H1 (cell line): ENCODE measurements around the gene MLANA. TPM values are rescaled to one million over a fixed set of nuclear protein-coding genes. Genes with fewer than 3 reads are reported as not detected.

ENCODE experiments used
- CTCF ChIA-PET: fragments of 300-600 bp; sonication (Branson Sonifier 250); formaldehyde crosslinking; loops from one replicate; lab custom pipeline; 2021; ENCODE audit not compliant: partially characterized antibody; lab: Charles Lee
- POLR2A ChIA-PET: fragments of 300-600 bp; sonication (Branson Sonifier 250); formaldehyde crosslinking; loops from one replicate; lab custom pipeline; 2021; ENCODE audit warnings: inconsistent platforms; ENCODE audit not compliant: partially characterized antibody; lab: Charles Lee
- DNase-seq, 2 experiments: peaks; one replicate each; pipeline versions ENCODE4 v3.0.0 to v3.0.0-alpha.2; 2010 to 2022; ENCODE audit warnings: low spot score in 2 of 2, low read depth in 1 of 2, mixed read lengths in 1 of 2
- FAIRE-seq: peaks from 2 replicates; lab custom pipeline; 2011; peaks lifted over from hg19 to GRCh38; lab: Jason Lieb, UNC
- H2AFZ ChIP-seq: 2 replicates; pipeline ENCODE4 v1.8.1; 2012; ENCODE audit warnings: low read length, inconsistent platforms
- H2AK5ac ChIP-seq: 2 replicates; pipeline ENCODE4 v1.6.1; 2013; ENCODE audit warnings: low read depth, low read length
- H2BK120ac ChIP-seq: replicated peaks from 2 replicates; pipeline ENCODE3; 2013; ENCODE audit warnings: low read depth, low read length, inconsistent platforms
- H2BK12ac ChIP-seq: 2 replicates; pipeline ENCODE4 v1.6.1; 2013; ENCODE audit warnings: low read depth, low read length
- H2BK15ac ChIP-seq: 2 replicates; pipeline ENCODE4 v1.6.1; 2013; ENCODE audit warnings: low read length
- H2BK20ac ChIP-seq: 2 replicates; pipeline ENCODE4 v1.6.1; 2013; ENCODE audit warnings: low read length
- H2BK5ac ChIP-seq: 2 replicates; pipeline ENCODE4 v1.6.1; 2013; ENCODE audit warnings: low read depth, low read length
- H3K14ac ChIP-seq: 2 replicates; pipeline ENCODE4 v1.6.1; 2013; ENCODE audit warnings: inconsistent platforms; ENCODE audit not compliant: insufficient read length
- H3K18ac ChIP-seq: 2 replicates; pipeline ENCODE4 v1.6.1; 2013; ENCODE audit warnings: low read length; ENCODE audit errors: extremely low read depth
- H3K23ac ChIP-seq: 2 replicates; pipeline ENCODE4 v1.6.1; 2013; ENCODE audit warnings: inconsistent platforms; ENCODE audit not compliant: insufficient read length
- H3K23me2 ChIP-seq: 2 replicates; pipeline ENCODE4 v1.6.1; 2013; ENCODE audit warnings: low read depth, low read length
- H3K27ac ChIP-seq: 2 replicates; pipeline ENCODE4 v1.6.1; 2011; ENCODE audit warnings: low read depth, low read length, inconsistent platforms
- H3K27me3 ChIP-seq, 4 experiments: replicated peaks in 1 of 4; 1 replicate in 1 of 4; 2 replicates in 3 of 4; pipeline versions ENCODE4 v1.6.1 to v1.8.1; 2011 to 2013; ENCODE audit warnings: low read length in 3 of 4, mild to moderate bottlenecking in 3 of 4, inconsistent platforms in 2 of 4, mixed read lengths in 2 of 4, moderate library complexity in 1 of 4; ENCODE audit not compliant: control insufficient read depth in 3 of 4, insufficient read depth in 3 of 4; ENCODE audit errors: extremely low read depth in 1 of 4
- H3K36me3 ChIP-seq, 4 experiments: 2 replicates each; pipeline versions ENCODE4 v1.6.1 to v1.8.1; 2011 to 2013; ENCODE audit warnings: mild to moderate bottlenecking in 4 of 4, low read length in 3 of 4, moderate library complexity in 2 of 4, control low read depth in 1 of 4, inconsistent platforms in 1 of 4; ENCODE audit not compliant: insufficient read depth in 4 of 4, control insufficient read depth in 2 of 4
- H3K4ac ChIP-seq: replicated peaks from 2 replicates; pipeline ENCODE3; 2013; ENCODE audit warnings: low read length, low read depth, mixed read lengths, inconsistent platforms; ENCODE audit not compliant: insufficient read length
- H3K4me1 ChIP-seq, 4 experiments: replicated peaks in 1 of 4; 1 replicate in 1 of 4; 2 replicates in 3 of 4; pipeline versions ENCODE4 v1.6.1 to v1.8.1; 2011 to 2013; ENCODE audit warnings: low read length in 3 of 4, inconsistent platforms in 2 of 4, mixed read lengths in 1 of 4; ENCODE audit not compliant: insufficient read depth in 4 of 4, control insufficient read depth in 3 of 4
- H3K4me2 ChIP-seq, 2 experiments: 2 replicates each; pipeline versions ENCODE4 v1.6.1 to v1.8.1; 2011 to 2013; ENCODE audit warnings: low read depth in 2 of 2, low read length in 2 of 2, control low read depth in 1 of 2, inconsistent platforms in 1 of 2, mild to moderate bottlenecking in 1 of 2; ENCODE audit not compliant: insufficient read depth in 1 of 2
- H3K4me3 ChIP-seq, 4 experiments: fragments of 200-600, 300-600 bp in 1 of 4; sonication (generic), shearing (Covaris generic), sonication (Bioruptor Twin) in 1 of 4; 2 replicates each; pipeline versions ENCODE4 v1.5.1 to v1.8.1; 2011 to 2016; ENCODE audit warnings: low read length in 4 of 4, low read depth in 3 of 4, control low read depth in 2 of 4, inconsistent platforms in 2 of 4, mild to moderate bottlenecking in 2 of 4, mixed read lengths in 1 of 4, moderate library complexity in 1 of 4; ENCODE audit not compliant: insufficient read depth in 2 of 4; ENCODE audit errors: extremely low read depth in 1 of 4
- H3K56ac ChIP-seq: replicated peaks from 2 replicates; pipeline ENCODE3; 2013; ENCODE audit warnings: low read depth, mild to moderate bottlenecking, mixed read lengths, low read length, inconsistent platforms; ENCODE audit not compliant: insufficient read length
- H3K79me1 ChIP-seq: 2 replicates; pipeline ENCODE4 v1.6.1; 2013; ENCODE audit warnings: low read depth, low read length, control low read depth
- H3K79me2 ChIP-seq, 2 experiments: 2 replicates each; pipeline versions ENCODE4 v1.6.1 to v1.8.1; 2012 to 2013; ENCODE audit warnings: low read length in 2 of 2, mild to moderate bottlenecking in 2 of 2, inconsistent platforms in 1 of 2; ENCODE audit not compliant: insufficient read depth in 2 of 2, control insufficient read depth in 1 of 2
- H3K9ac ChIP-seq, 4 experiments: replicated peaks in 1 of 4; 1 replicate in 1 of 4; 2 replicates in 3 of 4; pipeline versions ENCODE4 v1.6.1 to v1.8.1; 2011 to 2013; ENCODE audit warnings: low read depth in 3 of 4, low read length in 3 of 4, control low read depth in 2 of 4, mild to moderate bottlenecking in 2 of 4, moderate library complexity in 2 of 4, inconsistent platforms in 1 of 4; ENCODE audit errors: extremely low read depth in 1 of 4
- H3K9me3 ChIP-seq, 2 experiments: 2 replicates each; pipeline versions ENCODE4 v1.6.1 to v1.8.1; 2012 to 2013; ENCODE audit warnings: mild to moderate bottlenecking in 2 of 2, moderate library complexity in 2 of 2, control low read depth in 1 of 2, inconsistent platforms in 1 of 2, low read depth in 1 of 2, low read length in 1 of 2, mixed read lengths in 1 of 2; ENCODE audit not compliant: insufficient read depth in 2 of 2
- H4K20me1 ChIP-seq, 2 experiments: replicated peaks in 1 of 2; 2 replicates each; pipeline versions ENCODE3 to v1.8.1; 2011 to 2013; ENCODE audit warnings: inconsistent platforms in 2 of 2, low read length in 2 of 2, mild to moderate bottlenecking in 1 of 2; ENCODE audit not compliant: insufficient read depth in 2 of 2, control insufficient read depth in 1 of 2
- H4K5ac ChIP-seq: 2 replicates; pipeline ENCODE4 v1.6.1; 2013; ENCODE audit warnings: low read length, low read depth, mixed read lengths, inconsistent platforms; ENCODE audit not compliant: insufficient read length
- H4K8ac ChIP-seq: 2 replicates; pipeline ENCODE4 v1.8.0; 2013; ENCODE audit warnings: mild to moderate bottlenecking, moderate library complexity, low read length, inconsistent platforms; ENCODE audit not compliant: insufficient read depth; ENCODE audit errors: extremely low read depth
- H4K91ac ChIP-seq: replicated peaks from 2 replicates; pipeline ENCODE3; 2013; ENCODE audit warnings: low read length, mixed read lengths, inconsistent platforms; ENCODE audit not compliant: insufficient read length
- CHD2 ChIP-seq: IDR thresholded peaks from 2 replicates; pipeline ENCODE4 v1.6.1; 2012; ENCODE audit warnings: low read length, improper control_type of control experiment
- KDM5A ChIP-seq: fragments of 200-600 bp; IDR thresholded peaks from 2 replicates; pipeline ENCODE4 v1.7.1; 2012; ENCODE audit warnings: mild to moderate bottlenecking, low read length, inconsistent platforms, mixed read lengths
- MAFK ChIP-seq: IDR thresholded peaks from 2 replicates; pipeline ENCODE4 v1.6.1; 2012; ENCODE audit warnings: low read depth, mild to moderate bottlenecking, improper control_type of control experiment, low read length
- RNF2 ChIP-seq: fragments of 200-900, 300-1000 bp; sonication (generic); IDR thresholded peaks from 2 replicates; pipeline ENCODE4 v1.7.1; 2016; ENCODE audit warnings: borderline replicate concordance, low read depth, mild to moderate bottlenecking, antibody characterized with exemption, low read length; ENCODE audit not compliant: poor library complexity, severe bottlenecking; ENCODE audit errors: missing control alignments
- RXRA ChIP-seq: IDR thresholded peaks from 2 replicates; pipeline ENCODE4 v1.6.1; 2011; ENCODE audit warnings: low read depth, mild to moderate bottlenecking, low read length, moderate library complexity; ENCODE audit not compliant: insufficient read depth
- SIN3A ChIP-seq, 2 experiments: IDR thresholded peaks in 1 of 2; conservative IDR thresholded peaks in 1 of 2; 2 replicates each; pipeline ENCODE4 v1.6.1; 2011 to 2012; ENCODE audit warnings: low read length in 2 of 2, improper control_type of control experiment in 1 of 2, low read depth in 1 of 2, mild to moderate bottlenecking in 1 of 2
- TCF12 ChIP-seq: IDR thresholded peaks from 2 replicates; pipeline ENCODE4 v1.6.1; 2011; ENCODE audit warnings: low read depth, mild to moderate bottlenecking, low read length
- WGBS, 2 experiments: shearing (Covaris generic) in 1 of 2; methylation state at CpG; one replicate each; pipeline versions ENCODE4 v1.1.6 to v1.1.7; 2013 to 2015; ENCODE audit warnings: low lambda C conversion rate in 2 of 2, mixed read lengths in 2 of 2, inconsistent platforms in 1 of 2, low coverage in 1 of 2, missing lambda C conversion rate in 1 of 2; ENCODE audit not compliant: insufficient replicate concordance in 2 of 2, insufficient coverage in 1 of 2, insufficient read length in 1 of 2; ENCODE audit errors: extremely low coverage in 1 of 2, missing lambda C conversion rate in 1 of 2; 5-methylcytosine and 5-hydroxymethylcytosine counted together
- polyA plus RNA-seq, 7 experiments: library from polyadenylated mRNA; depleted of rRNA in 3 of 7; stranded (reverse) in 5 of 7; unstranded in 2 of 7; fragments of >200 nt in 5 of 7; fragments of 200-250 nt in 2 of 7; gene quantifications; 1 replicate in 5 of 7; 2 replicates in 1 of 7; 4 replicates in 1 of 7; pipeline versions ENCODE4 v1.2.1 to v1.2.3, GENCODE V29; 2011 to 2013; ENCODE audit warnings: missing spikeins in 2 of 7, mixed read lengths in 2 of 7
- total RNA-seq: library from RNA; stranded (reverse); fragmentation: NEBNext Ultra II Directional; extraction: Animal tissue kit (Norgen Biotek cat#: 25700); gene quantifications from 2 replicates; pipeline ENCODE4 v1.2.1, GENCODE V29; 2021

Gene MLANA
- total and polyA plus RNA-seq, 2 of the 8 experiments (the other 6 are each of a cell fraction or from before 2014, with no cell fraction given): not detected

DNA sequence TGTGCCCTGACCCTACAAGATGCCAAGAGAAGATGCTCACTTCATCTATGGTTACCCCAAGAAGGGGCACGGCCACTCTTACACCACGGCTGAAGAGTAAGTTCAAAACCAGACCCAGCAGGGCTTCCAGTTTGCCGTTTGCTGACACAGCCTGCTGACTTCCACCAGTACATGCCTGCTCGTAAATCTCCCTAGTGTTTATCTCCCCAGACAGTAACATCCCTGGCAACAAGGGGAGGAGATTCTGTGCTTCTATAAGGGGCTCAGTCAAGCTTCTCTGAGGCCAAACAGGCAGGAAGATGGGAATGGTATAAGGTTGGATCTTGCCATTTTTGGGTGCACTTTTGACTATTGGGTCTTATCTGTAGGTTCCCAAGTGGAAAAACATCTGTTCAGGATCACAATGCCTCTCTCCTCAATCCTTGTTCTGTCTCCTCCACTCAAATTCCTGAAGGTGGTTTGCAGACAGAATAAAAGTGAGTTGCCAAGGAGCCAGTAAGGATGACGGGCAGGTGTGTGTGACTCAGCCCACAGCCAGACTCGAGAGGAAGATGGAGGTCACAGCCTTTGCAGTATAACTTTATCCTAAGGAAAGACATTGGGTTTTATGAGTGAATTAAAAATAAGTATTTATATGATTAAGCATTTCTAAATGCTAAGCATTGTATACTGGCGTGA, 1.9 kb downstream of the MLANA start:
- Histone ChIP-seq H2BK120ac (no peak overlapping the region), H3K79me1 (no peaks in the 10 kb centered on the region), H3K4ac (no peak overlapping the region), H3K4me2 (no peak overlapping the region), H2AK5ac (no peak overlapping the region), H3K79me2 (no peaks in the 10 kb centered on the region), H3K4me1 (no peaks in the 10 kb centered on the region), H2BK15ac (no peak overlapping the region), H4K5ac (no peak overlapping the region), H3K4me3 (no peak overlapping the region), H4K8ac (no peak overlapping the region), H3K23ac (no peak overlapping the region), H2AFZ (no peak overlapping the region), H2BK5ac (no peak overlapping the region), H4K20me1 (no peaks in the 10 kb centered on the region), H3K14ac (no peak overlapping the region), H3K9ac (no peak overlapping the region), H3K18ac (no peak overlapping the region), H3K9me3 (no peaks in the 10 kb centered on the region), H3K27me3 (no peaks in the 10 kb centered on the region), H2BK12ac (no peak overlapping the region), H3K23me2 (no peaks in the 10 kb centered on the region), H3K56ac (no peak overlapping the region), H4K91ac (no peak overlapping the region), H3K27ac (no peak overlapping the region), H3K36me3 (no peaks in the 10 kb centered on the region), H2BK20ac (no peak overlapping the region)
- DNase-seq (no peak), FAIRE-seq (no peak)
- ChIA-PET POLR2A (no interaction called here), CTCF (interaction anchor here (0.6 to 0.8 kb wide), 2 partner anchors 414 to 1167 kb away, joined by 3 read pairs; no protein-coding TSS in a partner anchor)
- 94% methylated on average over 7 of the region's 7 CpGs; no CpG with 5 or more reads in 1 of the 2 experiments for WGBS, 2 experiments
- TF ChIP-seq MAFK (no peak), RXRA (no peak), RNF2 (no peak), CHD2 (no peak), SIN3A (conservative IDR thresholded peaks at IDR 0.05 in 1 of 2, IDR thresholded peaks at IDR 0.05 in 1 of 2; ENCODE audit: low read depth in 1 of 2, low read length in 2 of 2) (no peak), KDM5A (no peak), TCF12 (no peak)
